ENCODE data around the gene CYP26C1. TPM values are rescaled to one million over a fixed set of nuclear protein-coding genes. Genes with fewer than 3 reads are reported as not detected.

Gene CYP26C1
- total and polyA plus RNA-seq, 2 experiments from 2014 or later = 0.18 TPM; not detected in 1

GRCh38 chr10:93113042-93113441 is 52.4 kb downstream of the CYP26C1 start:
- H3K27me3 ChIP-seq = no peaks in the 10 kb centered on the region
- WGBS (ENCODE audit: low lambda C conversion rate, missing lambda C conversion rate) = 79% methylated on average over 2 of the region's 2 CpGs

GRCh38 chr10:93115661-93116383 is 55.2 kb downstream of the CYP26C1 start:
- Histone ChIP-seq H3K9me2 (replicated peaks; ENCODE audit: insufficient read depth) (no peaks in the 10 kb centered on the region), H3K36me3 (replicated peaks; ENCODE audit: insufficient read depth, low read depth) (no peaks in the 10 kb centered on the region), H3K79me2 (no peaks in the 10 kb centered on the region), H3K9me3 (ENCODE audit: low read depth) (no peaks in the 10 kb centered on the region), H3K27ac (no peak overlapping the region), H2AFZ (no peak overlapping the region), H3K4me3 (no peak overlapping the region), H3K4me1 (ENCODE audit: insufficient read depth) (no peaks in the 10 kb centered on the region), H3K4me2 (no peak overlapping the region), H4K20me1 (ENCODE audit: insufficient read depth, poor library complexity, severe bottlenecking) (no peaks in the 10 kb centered on the region), H3K27me3 (no peaks in the 10 kb centered on the region)
- DNase-seq (ENCODE audit: low spot score) = peak; percentile 56
- no peak for TF ChIP-seq EZH2phosphoT487 (IDR thresholded peaks at IDR 0.05; ENCODE audit: low read depth, severe bottlenecking, unreplicated experiment)
- TF ChIP-seq, protein P1, sequence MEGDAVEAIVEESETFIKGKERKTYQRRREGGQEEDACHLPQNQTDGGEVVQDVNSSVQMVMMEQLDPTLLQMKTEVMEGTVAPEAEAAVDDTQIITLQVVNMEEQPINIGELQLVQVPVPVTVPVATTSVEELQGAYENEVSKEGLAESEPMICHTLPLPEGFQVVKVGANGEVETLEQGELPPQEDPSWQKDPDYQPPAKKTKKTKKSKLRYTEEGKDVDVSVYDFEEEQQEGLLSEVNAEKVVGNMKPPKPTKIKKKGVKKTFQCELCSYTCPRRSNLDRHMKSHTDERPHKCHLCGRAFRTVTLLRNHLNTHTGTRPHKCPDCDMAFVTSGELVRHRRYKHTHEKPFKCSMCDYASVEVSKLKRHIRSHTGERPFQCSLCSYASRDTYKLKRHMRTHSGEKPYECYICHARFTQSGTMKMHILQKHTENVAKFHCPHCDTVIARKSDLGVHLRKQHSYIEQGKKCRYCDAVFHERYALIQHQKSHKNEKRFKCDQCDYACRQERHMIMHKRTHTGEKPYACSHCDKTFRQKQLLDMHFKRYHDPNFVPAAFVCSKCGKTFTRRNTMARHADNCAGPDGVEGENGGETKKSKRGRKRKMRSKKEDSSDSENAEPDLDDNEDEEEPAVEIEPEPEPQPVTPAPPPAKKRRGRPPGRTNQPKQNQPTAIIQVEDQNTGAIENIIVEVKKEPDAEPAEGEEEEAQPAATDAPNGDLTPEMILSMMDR (IDR thresholded peaks at IDR 0.05; ENCODE audit: poor library complexity) = peak; percentile 42
- no peak for TF ChIP-seq EZH2 (IDR thresholded peaks at IDR 0.05; ENCODE audit: borderline replicate concordance)
- WGBS (ENCODE audit: low lambda C conversion rate, missing lambda C conversion rate) = 89% methylated on average over 3 of the region's 4 CpGs

More at GRCh38 chr10:93113042-93113441, 52.4 kb downstream of the CYP26C1 start:
- Histone ChIP-seq H3K4me2 (no peak overlapping the region), H3K4me1 (ENCODE audit: insufficient read depth) (no peaks in the 10 kb centered on the region), H2AFZ (no peak overlapping the region), H3K36me3 (replicated peaks; ENCODE audit: insufficient read depth, low read depth) (no peaks in the 10 kb centered on the region), H3K4me3 (no peak overlapping the region), H3K27ac (no peak overlapping the region), H4K20me1 (ENCODE audit: insufficient read depth, poor library complexity, severe bottlenecking) (no peaks in the 10 kb centered on the region), H3K9me3 (ENCODE audit: low read depth) (no peaks in the 10 kb centered on the region), H3K9me2 (replicated peaks; ENCODE audit: insufficient read depth) (no peaks in the 10 kb centered on the region), H3K79me2 (no peaks in the 10 kb centered on the region)
- peak; percentile 32 for DNase-seq (ENCODE audit: low spot score)
- TF ChIP-seq EZH2phosphoT487 (IDR thresholded peaks at IDR 0.05; ENCODE audit: low read depth, severe bottlenecking, unreplicated experiment) (no peak), EZH2 (IDR thresholded peaks at IDR 0.05; ENCODE audit: borderline replicate concordance) (no peak)
- TF ChIP-seq, protein P1 (IDR thresholded peaks at IDR 0.05; ENCODE audit: poor library complexity) = no peak

Other genes with a start within 250 kb of the CYP26C1 start
- 11.7 and 16.0 TPM in 2 replicates for gene EXOC6, start 212.3 kb upstream of the CYP26C1 start, total RNA-seq
- 4.0 and 5.8 TPM in 2 replicates for gene EXOC6, start 212.3 kb upstream of the CYP26C1 start, polyA plus RNA-seq
- 0.40 and 0.80 TPM in 2 replicates for gene CYP26A1, start 13.1 kb downstream of the CYP26C1 start, total RNA-seq
- gene CYP26A1, start 13.1 kb downstream of the CYP26C1 start, polyA plus RNA-seq = 0.69 TPM in 1 of 2 replicates, not detected in the other